KOPT-K1 (cell line): ENCODE data around the gene SIGLEC9.

Experiments used
- H3K27ac ChIP-seq: fragments of 200-600 bp; sonication (generic); 2 replicates; pipeline ENCODE4 v1.5.1; 2016; ENCODE audit warnings: antibody characterized with exemption, mild to moderate bottlenecking, low read depth, low read length; ENCODE audit not compliant: poor library complexity, severe bottlenecking
- H3K36me3 ChIP-seq: fragments of 200-600 bp; sonication (generic); 2 replicates; pipeline ENCODE4 v1.5.1; 2017; ENCODE audit warnings: antibody characterized with exemption, mild to moderate bottlenecking, low read length, moderate library complexity; ENCODE audit not compliant: insufficient read depth
- H3K9me3 ChIP-seq: fragments of 200-600 bp; sonication (generic); 2 replicates; pipeline ENCODE4 v1.5.1; 2017; ENCODE audit warnings: antibody characterized with exemption, low read length, mild to moderate bottlenecking; ENCODE audit not compliant: insufficient read depth, poor library complexity, severe bottlenecking

SIGLEC9 gene

GRCh38 chr19:51124216-51124615 lies 490 bp upstream of the SIGLEC9 start:
- Histone ChIP-seq H3K36me3 (no peaks in the 10 kb centered on the region), H3K9me3 (no peaks in the 10 kb centered on the region), H3K27ac (no peak overlapping the region)

- Histone ChIP-seq H3K9me3 (no peaks in the 10 kb centered on the region), H3K36me3 (no peaks in the 10 kb centered on the region), H3K27ac (no peak overlapping the region)
Measured at GRCh38 chr19:51125421-51126075, 842 bp downstream of the SIGLEC9 start.

GRCh38 chr19:51127032-51127431 lies 2.3 kb downstream of the SIGLEC9 start:
- Histone ChIP-seq H3K9me3 (no peaks in the 10 kb centered on the region), H3K27ac (no peak overlapping the region), H3K36me3 (no peaks in the 10 kb centered on the region)

GRCh38 chr19:51127755-51128154 lies 3.0 kb downstream of the SIGLEC9 start:
- Histone ChIP-seq H3K36me3 (no peaks in the 10 kb centered on the region), H3K27ac (no peak overlapping the region), H3K9me3 (no peaks in the 10 kb centered on the region)

- Histone ChIP-seq H3K36me3 (no peaks in the 10 kb centered on the region), H3K9me3 (no peaks in the 10 kb centered on the region), H3K27ac (no peak overlapping the region)
Measured at GRCh38 chr19:51128227-51128626, 3.5 kb downstream of the SIGLEC9 start.

GRCh38 chr19:51129716-51130115 lies 5.0 kb downstream of the SIGLEC9 start:
- Histone ChIP-seq H3K36me3 (no peaks in the 10 kb centered on the region), H3K27ac (no peak overlapping the region), H3K9me3 (peaks cover 3% of the 10 kb centered on the region)

GRCh38 chr19:51131780-51132680 lies 7.3 kb downstream of the SIGLEC9 start:
- Histone ChIP-seq H3K9me3 (peaks cover 23% of the 10 kb centered on the region), H3K27ac (no peak overlapping the region), H3K36me3 (no peaks in the 10 kb centered on the region)

GRCh38 chr19:51135004-51135403 lies 10.3 kb downstream of the SIGLEC9 start:
- no peak overlapping the region for H3K27ac ChIP-seq
- H3K36me3 ChIP-seq: no peaks in the 10 kb centered on the region
- H3K9me3 ChIP-seq: peaks cover 34% of the 10 kb centered on the region

- Histone ChIP-seq H3K27ac (no peak overlapping the region), H3K9me3 (peaks cover 34% of the 10 kb centered on the region), H3K36me3 (no peaks in the 10 kb centered on the region)
Measured at GRCh38 chr19:51135986-51136762, 11.5 kb downstream of the SIGLEC9 start.

GRCh38 chr19:51136851-51137551 lies 12.3 kb downstream of the SIGLEC9 start:
- peaks cover 34% of the 10 kb centered on the region for H3K9me3 ChIP-seq
- H3K27ac ChIP-seq: no peak overlapping the region
- no peaks in the 10 kb centered on the region for H3K36me3 ChIP-seq

GRCh38 chr19:51137792-51138425 lies 13.2 kb downstream of the SIGLEC9 start:
- Histone ChIP-seq H3K9me3 (peaks cover 34% of the 10 kb centered on the region), H3K27ac (no peak overlapping the region), H3K36me3 (no peaks in the 10 kb centered on the region)

GRCh38 chr19:51138549-51138979 lies 13.9 kb downstream of the SIGLEC9 start:
- Histone ChIP-seq H3K36me3 (no peaks in the 10 kb centered on the region), H3K9me3 (peaks cover 34% of the 10 kb centered on the region), H3K27ac (no peak overlapping the region)

- H3K36me3 ChIP-seq: no peaks in the 10 kb centered on the region
- H3K27ac ChIP-seq: no peak overlapping the region
Measured at GRCh38 chr19:51139299-51140014, 14.8 kb downstream of the SIGLEC9 start.

GRCh38 chr19:51140441-51140840 lies 15.7 kb downstream of the SIGLEC9 start:
- Histone ChIP-seq H3K27ac (no peak overlapping the region), H3K36me3 (no peaks in the 10 kb centered on the region), H3K9me3 (peaks cover 24% of the 10 kb centered on the region)

More at GRCh38 chr19:51139299-51140014, 14.8 kb downstream of the SIGLEC9 start:
- peaks cover 34% of the 10 kb centered on the region for H3K9me3 ChIP-seq
